Stimulated activated CD4-positive, alpha-beta T cell treated with anti-CD3 and anti-CD28 coated beads, Interleukin-12 subunit alpha, Interleukin-12 subunit beta, amount 100 ng/mL, for 4 hours (primary cell): ENCODE data around the gene PGPEP1.
"Not testable (repeated sequence)": the region's sequence is repeated elsewhere in the genome, so short reads cannot be mapped to it uniquely, and the experiment has no call there.

Experiments
- DNase-seq: peaks from one replicate; pipeline ENCODE4 v3.0.0-alpha.2; 2020

The PGPEP1 gene

DNA sequence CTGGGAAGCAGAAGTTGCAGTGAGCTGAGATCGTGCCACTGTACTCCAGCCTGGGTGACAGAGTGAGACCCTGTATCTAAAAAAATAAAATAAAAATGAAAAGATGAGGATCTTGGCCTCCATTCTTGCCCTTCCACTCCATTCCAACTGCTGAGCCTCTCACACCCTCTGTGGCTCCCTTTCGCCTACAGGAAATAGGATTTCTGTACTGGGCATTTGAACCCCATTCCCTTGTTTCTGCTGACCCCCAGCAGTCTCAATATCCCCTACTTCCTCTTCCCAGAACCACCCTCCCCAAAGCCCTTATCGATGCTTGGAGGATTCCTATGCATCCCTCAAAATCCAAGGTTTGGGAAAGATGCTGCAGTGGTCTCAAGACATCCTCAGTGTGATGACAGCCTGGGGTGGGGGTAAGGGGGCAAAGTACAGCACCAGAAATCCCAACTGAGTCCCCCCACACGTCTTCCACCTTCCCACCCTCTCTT is 33.1 kb downstream of the PGPEP1 start:
- DNase-seq: no peak

DNA sequence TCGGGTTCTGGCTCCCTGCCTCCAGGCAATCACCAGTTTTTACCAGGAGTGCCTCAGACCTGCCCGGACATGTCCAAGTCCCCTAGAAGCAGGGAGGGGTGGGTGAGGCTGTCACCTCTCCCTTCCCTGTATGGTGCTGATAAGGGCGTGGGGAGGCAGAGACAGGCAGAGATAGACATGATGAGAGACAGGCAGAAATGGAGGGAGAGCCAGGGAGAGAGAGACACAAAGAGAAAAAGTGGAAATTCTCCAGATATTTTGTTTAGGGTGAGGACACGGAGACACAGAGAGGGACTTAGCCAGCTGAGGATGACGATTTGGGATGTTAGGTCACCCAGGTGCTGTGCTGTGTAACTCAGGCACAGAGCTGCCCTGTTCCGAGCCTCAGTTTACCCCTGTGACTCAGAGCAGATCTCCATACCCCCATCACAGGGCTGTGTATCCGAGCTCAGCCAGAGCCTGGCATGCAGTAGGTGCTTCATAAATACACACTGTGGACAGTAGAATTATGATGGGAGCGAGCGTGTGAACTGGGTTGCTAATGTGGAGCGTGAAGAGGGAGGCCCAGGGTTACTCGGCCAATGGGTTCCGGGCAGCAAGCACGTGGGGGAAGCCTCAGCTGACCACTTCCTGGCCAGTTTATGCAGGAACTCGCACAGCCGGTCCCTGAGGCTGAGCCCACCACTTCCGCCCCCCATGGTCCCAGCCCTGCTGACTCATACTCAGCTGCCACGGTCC is 33.7 kb downstream of the PGPEP1 start:
- DNase-seq: peak; percentile 11

DNA sequence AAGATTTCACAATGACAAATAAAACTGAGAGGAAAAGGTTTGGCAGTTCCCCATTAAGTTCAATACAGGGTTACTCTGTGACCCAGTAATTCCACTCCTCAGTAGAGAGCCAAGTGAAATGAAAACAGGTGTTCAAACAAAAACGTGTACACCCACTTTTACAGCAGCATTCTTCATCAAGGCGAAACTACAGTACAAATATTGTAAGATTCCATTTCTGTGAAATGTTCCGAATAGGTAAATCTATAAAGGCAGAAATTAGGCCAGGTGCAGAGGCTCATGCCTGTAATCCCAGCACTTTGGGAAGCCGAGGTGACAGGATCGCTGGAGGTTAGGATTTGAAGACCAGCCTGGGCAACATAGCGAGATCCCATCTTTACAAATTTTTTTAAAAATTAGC is 36.6 kb downstream of the PGPEP1 start:
- DNase-seq: no peak

GRCh38 chr19:18379803-18380747 is 39.7 kb downstream of the PGPEP1 start:
- DNase-seq: no peak

DNA sequence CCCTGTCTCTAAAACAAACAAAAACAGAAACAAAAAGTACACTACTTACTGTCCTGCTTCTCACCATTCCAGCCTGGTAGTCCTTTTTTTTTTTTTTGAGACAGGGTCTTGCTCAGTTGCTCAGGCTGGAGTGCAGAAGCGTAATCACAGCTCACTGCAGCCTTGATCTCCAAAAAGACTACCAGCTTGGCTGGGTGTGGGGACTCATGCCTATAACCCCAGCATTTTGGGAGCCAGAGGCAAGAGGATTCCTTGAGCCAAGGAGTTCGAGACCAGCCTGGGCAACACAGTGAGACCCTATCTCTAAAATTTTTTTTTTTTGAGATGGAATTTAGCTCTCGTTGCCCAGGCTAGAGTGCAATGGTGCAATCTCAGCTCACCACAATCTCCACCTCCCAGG is 40.4 kb downstream of the PGPEP1 start:
- no peak for DNase-seq

DNA sequence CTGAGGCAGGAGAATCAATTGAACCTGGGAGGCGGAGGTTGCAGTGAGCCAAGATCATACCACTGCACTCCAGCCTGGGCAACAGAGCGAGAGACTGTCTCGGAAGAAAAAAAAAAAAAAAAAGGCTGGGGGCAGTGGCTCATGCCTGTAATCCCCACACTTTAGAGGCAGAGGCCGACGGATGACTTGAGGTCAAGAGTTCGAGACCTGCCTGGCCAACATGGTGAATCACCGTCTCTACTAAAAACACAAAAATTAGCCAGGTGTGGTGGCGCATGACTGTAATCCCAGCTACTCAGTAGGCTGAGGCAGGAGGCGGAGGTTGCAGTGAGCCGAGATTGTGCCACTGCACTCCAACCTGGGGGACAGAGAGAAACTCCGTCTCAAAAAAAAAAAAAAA is 43.2 kb downstream of the PGPEP1 start:
- not testable (repeated sequence) for DNase-seq

- no peak for DNase-seq
Measured at GRCh38 chr19:18384775-18385174, 44.4 kb downstream of the PGPEP1 start.

- DNase-seq: no peak
Measured at GRCh38 chr19:18385359-18385674, 44.9 kb downstream of the PGPEP1 start.

GRCh38 chr19:18385675-18386542 is 45.5 kb downstream of the PGPEP1 start, which contains the start of gene GDF15:
TSS of gene GDF15 (plus strand) at chr19:18386158. CDS start at chr19:18386190, 32 bp downstream.
- peak; percentile 20 for DNase-seq

DNA sequence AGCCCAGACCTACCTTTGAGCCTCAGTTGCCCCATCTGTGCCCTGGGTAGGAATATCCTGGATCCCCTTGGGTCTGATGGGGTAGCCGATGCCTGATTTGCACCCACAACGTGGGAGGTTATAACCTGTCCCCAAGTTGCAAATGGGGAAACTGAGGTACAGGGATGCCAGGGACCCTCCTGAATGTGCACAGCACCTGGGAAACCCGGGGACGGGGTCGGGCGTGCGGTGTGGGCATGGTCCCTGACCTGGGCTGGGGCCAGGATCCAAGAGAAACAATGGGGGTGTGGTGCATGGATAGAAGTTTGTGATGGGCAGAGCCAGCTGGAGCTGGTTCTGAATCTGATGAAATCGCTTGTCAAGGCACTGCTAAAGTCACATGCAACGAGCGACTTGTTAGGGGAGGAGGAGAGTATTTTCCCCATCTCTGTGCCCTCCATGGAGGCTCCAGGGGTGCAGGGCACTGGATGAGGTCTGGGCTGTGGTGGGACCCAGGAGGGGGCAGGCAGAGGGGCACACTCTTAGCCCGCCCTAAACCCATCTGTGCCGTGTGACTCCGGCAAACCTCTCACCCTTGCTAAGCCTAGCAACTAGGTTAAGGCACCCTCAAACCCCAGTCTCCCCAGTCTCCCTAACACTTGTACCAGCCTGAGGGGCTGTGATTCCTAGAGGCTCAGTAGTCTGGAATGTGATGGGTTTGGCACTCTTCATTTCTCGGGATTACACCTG is 46.3 kb downstream of the PGPEP1 start:
- no peak for DNase-seq

DNA sequence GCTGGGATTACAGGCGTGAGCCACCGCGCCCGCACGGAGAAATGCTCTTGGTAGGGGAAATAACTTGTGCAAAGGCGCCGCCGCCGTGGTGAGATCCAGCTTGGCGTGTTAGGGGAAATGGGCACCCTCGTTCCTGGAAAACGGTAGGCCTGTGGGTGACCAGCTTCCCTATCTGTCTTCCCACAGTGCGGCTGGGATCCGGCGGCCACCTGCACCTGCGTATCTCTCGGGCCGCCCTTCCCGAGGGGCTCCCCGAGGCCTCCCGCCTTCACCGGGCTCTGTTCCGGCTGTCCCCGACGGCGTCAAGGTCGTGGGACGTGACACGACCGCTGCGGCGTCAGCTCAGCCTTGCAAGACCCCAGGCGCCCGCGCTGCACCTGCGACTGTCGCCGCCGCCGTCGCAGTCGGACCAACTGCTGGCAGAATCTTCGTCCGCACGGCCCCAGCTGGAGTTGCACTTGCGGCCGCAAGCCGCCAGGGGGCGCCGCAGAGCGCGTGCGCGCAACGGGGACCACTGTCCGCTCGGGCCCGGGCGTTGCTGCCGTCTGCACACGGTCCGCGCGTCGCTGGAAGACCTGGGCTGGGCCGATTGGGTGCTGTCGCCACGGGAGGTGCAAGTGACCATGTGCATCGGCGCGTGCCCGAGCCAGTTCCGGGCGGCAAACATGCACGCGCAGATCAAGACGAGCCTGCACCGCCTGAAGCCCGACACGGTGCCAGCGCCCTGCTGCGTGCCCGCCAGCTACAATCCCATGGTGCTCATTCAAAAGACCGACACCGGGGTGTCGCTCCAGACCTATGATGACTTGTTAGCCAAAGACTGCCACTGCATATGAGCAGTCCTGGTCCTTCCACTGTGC is 47.9 kb downstream of the PGPEP1 start:
- DNase-seq: peak; percentile 76

GRCh38 chr19:18388960-18389725 is 48.7 kb downstream of the PGPEP1 start:
- DNase-seq: no peak

DNA sequence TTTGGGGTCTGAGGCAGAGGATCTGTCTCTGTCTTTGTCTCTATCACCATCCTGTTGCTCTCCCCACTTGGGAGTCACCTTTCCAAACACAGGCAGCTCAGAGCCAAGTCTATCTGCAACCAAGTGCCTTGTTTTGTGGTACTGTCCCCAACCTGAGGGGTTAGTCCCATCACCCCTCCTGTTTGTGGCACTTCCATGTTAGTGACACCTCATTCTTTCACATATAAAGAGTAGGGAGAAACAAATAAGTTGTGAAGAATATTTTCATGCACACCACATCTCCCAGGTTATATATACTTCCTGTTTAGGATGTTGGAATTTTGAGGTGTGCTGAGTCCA is 49.3 kb downstream of the PGPEP1 start:
- DNase-seq: no peak

DNA sequence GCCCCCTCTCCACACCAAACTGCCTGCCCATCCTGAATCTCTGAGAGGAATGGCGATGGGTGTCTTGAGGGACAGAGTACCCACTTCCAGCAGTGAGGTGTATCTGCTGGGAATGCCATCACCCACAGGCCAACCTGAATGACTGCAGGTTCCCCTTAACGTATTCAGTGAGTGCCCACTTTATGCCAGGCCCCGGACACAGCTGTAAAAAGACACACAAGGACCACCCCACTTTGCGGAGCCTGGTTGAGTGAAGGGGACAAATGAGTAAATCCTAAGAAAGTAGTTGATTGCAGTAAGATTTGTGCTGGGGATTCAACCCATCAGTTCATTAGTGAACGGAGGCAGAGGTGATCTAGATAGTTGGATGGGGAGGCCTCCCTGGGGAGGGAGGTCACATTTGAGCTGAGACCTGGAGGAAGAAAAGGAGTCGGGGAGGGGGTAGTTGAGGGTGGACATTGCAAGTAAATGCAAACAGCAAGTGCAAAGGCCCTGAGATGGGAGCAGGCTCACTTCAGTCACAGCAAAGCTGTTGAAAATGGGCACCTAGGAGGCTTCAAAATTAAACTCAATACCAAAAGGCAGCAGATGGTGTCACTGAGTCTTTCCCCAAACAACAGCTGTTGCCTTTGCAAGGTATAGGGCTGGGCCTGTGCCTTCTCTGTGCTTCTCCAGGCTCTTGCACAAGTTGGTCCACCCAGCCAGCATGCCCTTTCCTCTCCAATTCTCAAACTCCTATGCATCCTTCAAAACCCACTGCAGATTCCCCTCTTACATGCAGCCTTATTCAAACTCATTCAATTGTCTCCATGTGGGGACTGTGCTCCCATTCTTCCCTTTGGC is 49.9 kb downstream of the PGPEP1 start:
- DNase-seq: no peak

DNA sequence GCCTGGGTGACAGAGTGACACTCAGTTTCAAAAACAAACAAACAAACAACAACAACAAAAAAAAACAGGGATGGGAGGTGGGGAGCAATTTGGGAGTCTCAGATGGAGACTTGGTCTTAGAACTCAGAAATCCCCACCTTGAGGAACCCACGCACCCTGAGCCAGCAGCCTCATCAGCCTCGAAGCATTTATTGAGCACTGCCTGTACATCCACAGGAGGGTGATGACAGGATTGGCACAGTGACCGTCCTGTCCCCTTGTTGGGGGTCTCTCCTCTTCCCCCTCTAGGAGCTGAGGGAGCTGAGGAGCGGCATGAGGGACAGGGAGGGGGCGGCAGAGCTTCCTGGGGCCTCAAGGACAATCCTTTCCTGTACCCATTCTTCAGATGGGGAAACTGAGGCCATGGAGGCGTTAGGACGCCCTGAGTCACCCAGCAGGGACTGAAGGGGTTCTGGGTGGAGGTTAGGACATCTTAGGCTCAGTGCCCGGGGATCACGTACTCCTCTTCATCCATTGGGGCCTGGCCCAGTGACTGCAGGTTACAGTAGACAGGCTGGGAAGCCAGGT is 51.2 kb downstream of the PGPEP1 start:
- no peak for DNase-seq

DNA sequence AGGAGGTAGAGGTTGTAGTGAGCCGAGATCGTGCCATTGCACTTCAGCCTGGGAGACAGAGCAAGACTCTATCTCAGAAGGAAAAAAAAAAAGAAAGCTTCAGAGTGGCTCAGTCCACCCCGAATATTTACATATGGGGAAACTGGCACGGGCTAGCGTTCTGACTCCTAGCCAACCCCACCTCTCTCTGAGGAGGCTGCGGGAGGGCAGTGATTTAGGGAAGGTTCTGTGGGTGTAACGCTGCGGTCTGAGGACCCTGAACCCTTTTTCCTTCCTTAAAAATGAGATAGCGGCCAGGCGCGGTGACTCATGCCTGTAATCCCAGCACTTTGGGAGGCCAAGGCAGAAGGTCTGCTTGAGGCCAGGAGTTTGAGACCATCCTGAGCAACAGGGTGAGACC is 52.0 kb downstream of the PGPEP1 start:
- no peak for DNase-seq

DNA sequence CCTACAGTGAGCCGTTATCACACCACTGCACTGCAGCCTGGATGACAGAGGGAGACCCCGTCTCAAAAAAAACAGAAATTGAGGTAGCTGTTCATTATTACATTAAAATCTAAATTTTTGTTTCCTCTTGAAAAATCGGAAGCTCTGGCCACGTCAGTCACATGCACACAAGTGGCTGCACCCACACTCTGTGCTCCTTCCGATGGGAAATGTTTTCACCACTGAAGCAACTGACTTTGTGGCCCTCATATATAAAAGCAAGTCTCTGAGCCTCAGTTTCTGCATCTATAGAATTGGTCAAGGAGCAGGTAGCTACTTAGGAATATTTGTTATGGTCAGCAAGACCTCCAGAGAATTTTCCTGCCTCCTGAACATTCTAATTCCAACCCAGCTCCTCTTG is 52.5 kb downstream of the PGPEP1 start:
- no peak for DNase-seq

DNA sequence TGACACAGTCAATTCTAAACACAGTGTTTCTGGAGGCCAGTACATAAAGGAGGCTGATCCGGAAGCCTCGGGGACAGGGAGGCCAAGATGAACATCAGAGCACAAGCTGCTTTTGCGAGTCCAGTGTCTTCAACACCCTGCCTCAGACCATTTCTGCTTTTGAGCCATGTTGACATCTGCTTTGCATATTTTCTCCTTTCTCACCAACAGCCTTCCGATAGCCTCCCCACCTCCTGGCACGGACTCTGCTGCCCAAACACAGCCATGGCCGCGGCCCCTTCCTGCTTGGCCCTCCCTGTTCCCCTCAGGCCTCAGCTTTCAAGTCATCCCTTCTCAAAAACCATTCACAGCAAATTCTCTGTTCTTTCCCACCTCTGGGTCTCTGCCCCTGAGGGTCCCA is 53.4 kb downstream of the PGPEP1 start:
- DNase-seq: no peak
